ENCODE data around the gene UBE2S.
"Not testable (repeated sequence)": the region's sequence is repeated elsewhere in the genome, so short reads cannot be mapped to it uniquely, and the experiment has no call there.

Gene UBE2S

DNA sequence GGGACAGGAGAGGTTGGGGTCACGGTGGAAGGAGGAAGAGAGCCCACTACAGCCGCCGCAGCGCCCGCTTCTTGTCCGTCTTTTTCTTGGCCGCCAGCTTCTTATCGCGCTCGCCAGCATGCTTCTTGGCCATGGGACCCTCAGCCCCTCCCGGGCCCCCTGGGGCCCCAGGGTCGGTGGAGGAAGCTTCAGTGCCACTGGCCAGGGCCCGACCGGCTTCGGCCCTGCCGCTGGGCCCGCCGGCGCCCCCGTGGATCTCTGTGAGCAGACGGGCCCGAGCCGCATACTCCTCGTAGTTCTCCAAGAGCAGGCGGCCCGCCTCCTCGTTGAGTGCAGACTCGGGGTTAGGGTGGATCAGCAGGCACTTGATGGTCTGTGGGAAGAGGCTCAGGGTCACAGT, 6.2 kb downstream of the UBE2S start:
- H4K5ac ChIP-seq (ENCODE audit: low read length); H2BK15ac ChIP-seq (replicated peaks; ENCODE audit: low read depth); H3K18ac ChIP-seq (ENCODE audit: low read length); H3K9ac ChIP-seq (ENCODE audit: low read length); H3K4me1 ChIP-seq (ENCODE audit: control insufficient read depth, low read depth, low read length); H3K27me3 ChIP-seq (ENCODE audit: insufficient read depth, low read length, poor library complexity); H3K4ac ChIP-seq (ENCODE audit: low read depth, low read length); H3K4me2 ChIP-seq (ENCODE audit: low read length); H3K4me3 ChIP-seq (ENCODE audit: low read length); H2BK120ac ChIP-seq (ENCODE audit: low read depth, low read length); H3K27ac ChIP-seq (ENCODE audit: low read depth, low read length); H3K23ac ChIP-seq (ENCODE audit: low read length); H4K8ac ChIP-seq (ENCODE audit: low read depth, low read length); H3K56ac ChIP-seq (ENCODE audit: low read length); DNase-seq; H2BK5ac ChIP-seq (ENCODE audit: low read length); H2AK5ac ChIP-seq (ENCODE audit: low read length): not testable (repeated sequence)
- peaks cover 18% of the 10 kb centered on the region for H3K79me2 ChIP-seq (ENCODE audit: control insufficient read depth, insufficient read depth, low read length)
- peaks cover 17% of the 10 kb centered on the region for H3K79me1 ChIP-seq (ENCODE audit: low read length)
- WGBS (ENCODE audit: extremely low coverage, insufficient coverage, low lambda C conversion rate): no CpG with 5 or more reads among the region's 28 CpGs
- H3K36me3 ChIP-seq (ENCODE audit: control insufficient read depth, insufficient read depth, low read length): peaks cover 13% of the 10 kb centered on the region

DNA sequence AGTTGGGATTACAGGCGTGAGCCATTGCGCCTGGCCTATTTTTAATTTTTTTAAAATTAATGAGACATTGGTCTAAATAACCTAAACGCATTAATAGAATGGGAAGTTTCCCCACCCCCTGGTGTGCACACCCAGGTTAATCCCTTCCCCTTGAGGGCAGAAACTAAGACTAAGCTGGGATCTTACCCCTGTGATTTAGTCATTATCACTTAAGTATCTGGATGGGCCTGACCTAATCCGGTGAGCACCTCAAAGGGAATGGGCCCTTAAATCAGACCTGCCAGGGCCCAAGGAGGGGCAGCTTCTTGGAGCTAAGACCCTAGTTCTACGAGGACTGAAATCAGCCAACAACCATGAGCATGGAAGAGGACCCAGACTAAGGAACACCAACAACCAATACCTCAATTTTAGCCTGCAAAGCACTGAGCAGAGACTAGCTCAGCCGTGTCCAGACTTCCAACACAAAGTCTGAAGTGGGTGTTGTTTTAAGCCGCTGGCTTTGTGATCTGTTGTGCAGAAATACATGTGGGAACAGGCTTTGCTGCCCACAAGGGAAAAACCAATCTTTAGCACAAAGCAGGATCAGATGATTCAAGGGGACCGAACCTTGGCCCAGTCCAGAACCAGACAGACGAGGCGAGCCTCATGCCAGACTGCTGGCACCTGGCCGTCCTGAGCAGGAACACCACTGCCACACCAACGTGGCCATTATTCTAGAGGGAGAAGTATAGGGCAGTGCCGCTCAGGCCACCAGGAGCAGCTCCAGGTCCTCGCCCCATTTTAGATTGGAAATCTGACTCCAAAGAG, 7.1 kb downstream of the UBE2S start:
- H2AK5ac ChIP-seq (ENCODE audit: low read length): no peak overlapping the region
- peaks cover 7% of the 10 kb centered on the region for H3K36me3 ChIP-seq (ENCODE audit: control insufficient read depth, insufficient read depth, low read length)
- no peak overlapping the region for H2BK15ac ChIP-seq (replicated peaks; ENCODE audit: low read depth)
- no peak overlapping the region for H4K8ac ChIP-seq (ENCODE audit: low read depth, low read length)
- no peak overlapping the region for H2BK5ac ChIP-seq (ENCODE audit: low read length)
- H3K4me2 ChIP-seq (ENCODE audit: low read length): no peak overlapping the region
- H4K5ac ChIP-seq (ENCODE audit: low read length): no peak overlapping the region
- H3K79me2 ChIP-seq (ENCODE audit: control insufficient read depth, insufficient read depth, low read length): peaks cover 9% of the 10 kb centered on the region
- H3K18ac ChIP-seq (ENCODE audit: low read length): no peak overlapping the region
- WGBS (ENCODE audit: extremely low coverage, insufficient coverage, low lambda C conversion rate): no CpG with 5 or more reads among the region's 14 CpGs
- no peak overlapping the region for H3K23ac ChIP-seq (ENCODE audit: low read length)
- no peak overlapping the region for H3K9ac ChIP-seq (ENCODE audit: low read length)
- H3K27ac ChIP-seq (ENCODE audit: low read depth, low read length): no peak overlapping the region
- H2BK120ac ChIP-seq (ENCODE audit: low read depth, low read length): no peak overlapping the region
- H3K4me1 ChIP-seq (ENCODE audit: control insufficient read depth, low read depth, low read length): no peaks in the 10 kb centered on the region
- no peak overlapping the region for H3K4ac ChIP-seq (ENCODE audit: low read depth, low read length)
- H3K4me3 ChIP-seq (ENCODE audit: low read length): no peak overlapping the region
- no peak overlapping the region for H3K56ac ChIP-seq (ENCODE audit: low read length)
- DNase-seq: no peak
- peaks cover 8% of the 10 kb centered on the region for H3K79me1 ChIP-seq (ENCODE audit: low read length)
- H3K27me3 ChIP-seq (ENCODE audit: insufficient read depth, low read length, poor library complexity): no peaks in the 10 kb centered on the region

DNA sequence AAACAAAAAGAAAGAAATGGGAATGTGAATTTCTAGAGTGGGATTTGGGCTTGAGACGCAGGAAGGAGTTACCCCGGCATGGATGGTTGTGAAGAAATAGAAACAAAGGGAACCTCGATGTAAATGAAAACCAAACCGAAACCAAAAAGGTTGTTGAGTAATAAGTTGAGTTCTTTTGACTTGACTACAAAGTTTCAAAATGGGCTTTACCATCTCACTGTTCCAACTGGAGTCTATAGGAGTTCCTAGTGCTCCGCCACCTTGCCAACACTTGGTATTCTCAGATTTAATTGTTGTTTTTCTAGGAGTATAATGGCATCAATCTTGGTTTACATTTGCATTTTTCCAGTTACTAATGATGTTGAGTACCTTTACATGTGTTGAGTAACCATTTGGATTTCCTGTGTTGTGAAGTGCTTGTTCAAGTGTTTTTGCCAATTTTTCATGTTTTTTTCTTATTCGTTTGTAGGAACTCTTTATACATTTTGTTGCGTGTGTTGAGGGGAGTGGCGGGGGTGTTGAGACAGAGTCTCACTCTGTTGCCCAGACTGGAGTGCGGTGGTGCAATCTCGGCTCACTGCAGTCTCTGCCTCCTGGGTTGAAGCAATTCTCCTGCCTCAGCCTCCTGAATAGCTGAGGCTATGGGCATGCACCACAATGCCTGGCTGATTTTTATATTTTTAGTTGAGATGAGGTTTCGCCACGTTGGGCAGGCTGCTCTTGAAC, 9.2 kb downstream of the UBE2S start:
- H3K9ac ChIP-seq (ENCODE audit: low read length): no peak overlapping the region
- no peak overlapping the region for H3K4me3 ChIP-seq (ENCODE audit: low read length)
- H3K27ac ChIP-seq (ENCODE audit: low read depth, low read length): no peak overlapping the region
- no peak overlapping the region for H2AK5ac ChIP-seq (ENCODE audit: low read length)
- WGBS (ENCODE audit: extremely low coverage, insufficient coverage, low lambda C conversion rate): no CpG with 5 or more reads among the region's 12 CpGs
- no peak overlapping the region for H2BK5ac ChIP-seq (ENCODE audit: low read length)
- H2BK15ac ChIP-seq (replicated peaks; ENCODE audit: low read depth): no peak overlapping the region
- H3K4me1 ChIP-seq (ENCODE audit: control insufficient read depth, low read depth, low read length): no peaks in the 10 kb centered on the region
- no peak overlapping the region for H3K4me2 ChIP-seq (ENCODE audit: low read length)
- H3K23ac ChIP-seq (ENCODE audit: low read length): no peak overlapping the region
- H3K79me2 ChIP-seq (ENCODE audit: control insufficient read depth, insufficient read depth, low read length): peaks cover 1% of the 10 kb centered on the region
- no peak overlapping the region for H4K5ac ChIP-seq (ENCODE audit: low read length)
- H3K36me3 ChIP-seq (ENCODE audit: control insufficient read depth, insufficient read depth, low read length): peaks cover 4% of the 10 kb centered on the region
- no peak overlapping the region for H2BK120ac ChIP-seq (ENCODE audit: low read depth, low read length)
- H3K79me1 ChIP-seq (ENCODE audit: low read length): peaks cover 6% of the 10 kb centered on the region
- H3K56ac ChIP-seq (ENCODE audit: low read length): no peak overlapping the region
- no peak for DNase-seq
- H3K4ac ChIP-seq (ENCODE audit: low read depth, low read length): no peak overlapping the region
- H4K8ac ChIP-seq (ENCODE audit: low read depth, low read length): no peak overlapping the region
- H3K27me3 ChIP-seq (ENCODE audit: insufficient read depth, low read length, poor library complexity): no peaks in the 10 kb centered on the region
- no peak overlapping the region for H3K18ac ChIP-seq (ENCODE audit: low read length)

DNA sequence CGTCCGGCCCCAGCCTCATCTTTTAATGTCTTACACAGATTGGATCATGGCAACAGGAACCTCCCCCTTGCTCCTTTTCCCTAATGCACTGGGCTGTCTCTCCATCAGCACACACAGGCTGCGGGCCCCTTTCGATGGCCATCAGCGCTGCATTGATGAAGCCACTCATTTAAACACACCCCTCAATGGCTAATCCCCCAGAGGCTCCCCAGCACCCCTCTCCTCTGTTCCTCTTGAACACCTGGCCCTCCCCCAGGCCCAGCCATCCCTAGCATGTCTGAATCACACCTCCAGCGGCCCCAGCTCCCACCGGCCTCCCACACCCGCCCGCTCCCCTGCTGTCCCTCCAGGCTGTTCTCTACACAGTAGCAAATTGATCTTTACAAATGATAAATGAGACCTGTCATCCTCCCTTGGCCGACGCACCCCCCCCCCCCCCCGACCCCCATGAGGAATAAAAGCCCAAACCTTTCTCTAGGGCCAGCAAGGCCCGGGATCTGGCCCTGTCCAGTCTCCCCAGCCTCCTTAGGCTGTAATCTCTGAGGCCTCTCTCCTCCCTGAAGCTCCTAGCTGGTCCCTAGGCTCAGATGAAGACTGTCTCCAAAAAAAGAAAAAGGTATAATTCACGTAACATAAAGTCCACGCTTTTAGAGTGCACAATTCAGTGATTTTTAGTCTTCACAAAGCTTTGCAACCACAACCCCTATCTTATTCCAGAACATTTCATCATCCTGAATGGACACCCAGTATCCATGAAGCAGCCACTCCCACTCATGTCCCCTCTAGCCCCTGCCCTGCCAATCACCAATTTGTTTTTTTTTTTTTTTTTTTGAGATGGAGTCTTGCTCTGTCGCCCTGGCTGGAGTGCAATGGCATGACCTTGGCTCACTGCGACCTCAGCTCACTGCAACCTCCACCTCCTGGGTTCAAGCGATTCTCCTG, 14.5 kb downstream of the UBE2S start:
- peaks cover 2% of the 10 kb centered on the region for H3K4me1 ChIP-seq (ENCODE audit: control insufficient read depth, low read depth, low read length)
- H4K8ac ChIP-seq (ENCODE audit: low read depth, low read length): no peak overlapping the region
- no peak overlapping the region for H2AK5ac ChIP-seq (ENCODE audit: low read length)
- no peak overlapping the region for H2BK5ac ChIP-seq (ENCODE audit: low read length)
- H3K79me2 ChIP-seq (ENCODE audit: control insufficient read depth, insufficient read depth, low read length): peaks cover 6% of the 10 kb centered on the region
- H2BK120ac ChIP-seq (ENCODE audit: low read depth, low read length): no peak overlapping the region
- no peak for DNase-seq
- no peak overlapping the region for H3K27ac ChIP-seq (ENCODE audit: low read depth, low read length)
- peaks cover 10% of the 10 kb centered on the region for H3K36me3 ChIP-seq (ENCODE audit: control insufficient read depth, insufficient read depth, low read length)
- WGBS (ENCODE audit: extremely low coverage, insufficient coverage, low lambda C conversion rate): no CpG with 5 or more reads among the region's 18 CpGs
- H3K23ac ChIP-seq (ENCODE audit: low read length): no peak overlapping the region
- H3K9ac ChIP-seq (ENCODE audit: low read length): no peak overlapping the region
- H4K5ac ChIP-seq (ENCODE audit: low read length): no peak overlapping the region
- H3K18ac ChIP-seq (ENCODE audit: low read length): no peak overlapping the region
- no peak overlapping the region for H3K4ac ChIP-seq (ENCODE audit: low read depth, low read length)
- peaks cover 7% of the 10 kb centered on the region for H3K79me1 ChIP-seq (ENCODE audit: low read length)
- no peaks in the 10 kb centered on the region for H3K27me3 ChIP-seq (ENCODE audit: insufficient read depth, low read length, poor library complexity)
- H2BK15ac ChIP-seq (replicated peaks; ENCODE audit: low read depth): no peak overlapping the region
- H3K4me2 ChIP-seq (ENCODE audit: low read length): no peak overlapping the region
- H3K4me3 ChIP-seq (ENCODE audit: low read length): no peak overlapping the region
- H3K56ac ChIP-seq (ENCODE audit: low read length): peak overlapping the region; percentile 64

DNA sequence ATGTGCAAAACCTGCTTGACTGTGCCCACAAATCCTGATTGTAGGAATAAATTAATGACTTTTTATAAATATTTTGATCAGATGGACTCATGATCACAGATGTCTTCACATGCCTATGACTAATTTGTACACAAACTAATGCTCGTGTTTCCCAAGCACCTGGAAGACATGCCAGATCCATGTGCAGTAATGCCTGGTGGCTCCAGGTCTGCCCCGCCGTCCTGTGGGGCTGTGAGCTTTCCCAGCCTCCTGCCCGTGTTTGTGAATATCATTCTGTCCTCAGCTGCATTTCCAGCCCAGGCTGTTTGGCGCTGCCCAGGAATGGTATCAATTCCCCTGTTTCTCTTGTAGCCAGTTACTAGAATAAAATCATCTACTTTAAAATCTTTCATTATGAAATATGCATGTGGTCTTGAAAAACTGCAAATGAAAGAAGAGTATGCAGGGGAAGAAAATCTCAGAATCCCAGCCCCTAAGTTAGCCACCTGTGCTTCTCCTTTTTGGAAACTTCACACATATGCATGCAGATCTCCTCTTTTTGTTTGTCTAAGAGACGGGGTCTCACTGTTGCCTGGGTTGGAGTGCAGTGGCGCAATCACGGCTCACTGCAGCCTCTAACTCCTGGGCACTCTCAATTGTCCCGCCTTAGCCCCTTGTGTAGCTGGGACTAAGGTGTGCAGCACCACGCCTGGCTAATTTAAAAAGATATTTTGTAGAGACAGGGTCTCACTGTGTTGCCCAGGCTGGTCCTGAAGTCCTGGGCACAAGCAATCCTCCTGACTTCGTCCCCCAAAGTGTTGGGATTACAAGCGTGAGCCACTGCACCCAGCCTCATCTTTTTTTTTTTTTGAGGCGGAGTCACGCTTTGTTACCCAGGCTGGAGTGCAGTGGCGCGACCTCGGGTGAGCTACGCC, 15.6 kb downstream of the UBE2S start:
- Histone ChIP-seq H3K4ac (ENCODE audit: low read depth, low read length) (no peak overlapping the region), H2BK15ac (replicated peaks; ENCODE audit: low read depth) (no peak overlapping the region), H3K18ac (ENCODE audit: low read length) (no peak overlapping the region), H4K5ac (ENCODE audit: low read length) (no peak overlapping the region), H3K36me3 (ENCODE audit: control insufficient read depth, insufficient read depth, low read length) (peaks cover 20% of the 10 kb centered on the region), H3K23ac (ENCODE audit: low read length) (no peak overlapping the region), H3K4me1 (ENCODE audit: control insufficient read depth, low read depth, low read length) (peaks cover 11% of the 10 kb centered on the region), H3K27ac (ENCODE audit: low read depth, low read length) (no peak overlapping the region), H3K4me3 (ENCODE audit: low read length) (no peak overlapping the region), H3K79me1 (ENCODE audit: low read length) (peaks cover 18% of the 10 kb centered on the region), H3K56ac (ENCODE audit: low read length) (peak overlapping the region; percentile 22), H2BK5ac (ENCODE audit: low read length) (no peak overlapping the region), H3K9ac (ENCODE audit: low read length) (peak overlapping the region; percentile 28), H4K8ac (ENCODE audit: low read depth, low read length) (no peak overlapping the region), H2BK120ac (ENCODE audit: low read depth, low read length) (no peak overlapping the region), H2AK5ac (ENCODE audit: low read length) (no peak overlapping the region), H3K79me2 (ENCODE audit: control insufficient read depth, insufficient read depth, low read length) (peaks cover 18% of the 10 kb centered on the region), H3K4me2 (ENCODE audit: low read length) (no peak overlapping the region), H3K27me3 (ENCODE audit: insufficient read depth, low read length, poor library complexity) (no peaks in the 10 kb centered on the region)
- DNase-seq: no peak
- no CpG with 5 or more reads among the region's 18 CpGs for WGBS (ENCODE audit: extremely low coverage, insufficient coverage, low lambda C conversion rate)
